OCI-LY1 (cell line): ENCODE results near the gene CDK13.
"Not testable (repeated sequence)": the region's sequence is repeated elsewhere in the genome, so short reads cannot be mapped to it uniquely, and the experiment has no call there.

Experiments
- CTCF ChIP-seq: fragments of 200-600 bp; sonication (generic), shearing (Covaris generic); IDR thresholded peaks from 2 replicates; pipeline ENCODE4 v1.5.1; 2017; ENCODE audit warnings: mild to moderate bottlenecking, antibody characterized with exemption, low read length, moderate library complexity, mixed read lengths
- EZH2 ChIP-seq: fragments of 200-600 bp; sonication (generic), shearing (Covaris generic); IDR thresholded peaks from 2 replicates; pipeline ENCODE4 v1.8.0; 2017; ENCODE audit warnings: borderline replicate concordance, mixed run types, mild to moderate bottlenecking, antibody characterized with exemption, low read length, moderate library complexity, mixed read lengths

GRCh38 chr7:39915847-39916246 is 34.2 kb upstream of the CDK13 start:
- not testable (repeated sequence) for TF ChIP-seq CTCF, EZH2
